MM.1S (cell line): ENCODE results near the gene ZNF580.

ENCODE experiments used
- DNase-seq: peaks from one replicate; pipeline ENCODE4 v3.0.0-alpha.2; 2015
- H2AFZ ChIP-seq: fragments of 300-600 bp; sonication (generic); 2 replicates; pipeline ENCODE4 v1.6.0; 2016; ENCODE audit warnings: antibody characterized with exemption, low read length
- H3F3A ChIP-seq: fragments of 300-600 bp; sonication (generic); 2 replicates; pipeline ENCODE4 v1.6.1; 2016; ENCODE audit warnings: mild to moderate bottlenecking, antibody characterized with exemption, low read length, moderate library complexity, mixed read lengths; ENCODE audit not compliant: insufficient read depth
- H3K27ac ChIP-seq: fragments of 300-600 bp; sonication (generic); 2 replicates; pipeline ENCODE4 v1.5.1; 2016; ENCODE audit warnings: mild to moderate bottlenecking, low read length
- H3K27me3 ChIP-seq: fragments of 300-600 bp; sonication (generic); replicated peaks from 2 replicates; pipeline ENCODE4 v1.6.0; 2016; ENCODE audit warnings: low read length; ENCODE audit not compliant: insufficient read depth
- H3K36me3 ChIP-seq: fragments of 300-600 bp; sonication (generic); replicated peaks from 2 replicates; pipeline ENCODE4 v1.6.1; 2016; ENCODE audit warnings: mild to moderate bottlenecking, low read length, mixed read lengths; ENCODE audit not compliant: insufficient read depth
- H3K4me1 ChIP-seq: fragments of 300-600 bp; sonication (generic); 2 replicates; pipeline ENCODE4 v1.6.1; 2016; ENCODE audit warnings: low read length, mixed read lengths
- H3K4me2 ChIP-seq: fragments of 300-600 bp; sonication (generic); 2 replicates; pipeline ENCODE4 v1.6.0; 2016; ENCODE audit warnings: low read depth, low read length
- H3K4me3 ChIP-seq: fragments of 300-600 bp; sonication (generic); 2 replicates; pipeline ENCODE4 v1.5.1; 2016; ENCODE audit warnings: low read length, mixed read lengths
- H3K79me2 ChIP-seq: fragments of 300-600 bp; sonication (generic); 2 replicates; pipeline ENCODE4 v1.6.1; 2016; ENCODE audit warnings: mixed run types, low read length, mixed read lengths
- H3K9ac ChIP-seq: fragments of 300-600 bp; sonication (generic); 2 replicates; pipeline ENCODE4 v1.6.1; 2016; ENCODE audit warnings: low read length, mixed read lengths
- H3K9me2 ChIP-seq: fragments of 300-600 bp; sonication (generic); replicated peaks from 2 replicates; pipeline ENCODE4 v1.6.1; 2016; ENCODE audit warnings: mild to moderate bottlenecking, low read length, mixed read lengths; ENCODE audit not compliant: insufficient read depth
- H3K9me3 ChIP-seq: fragments of 300-600 bp; sonication (generic); replicated peaks from 2 replicates; pipeline ENCODE4 v1.6.1; 2016; ENCODE audit warnings: mild to moderate bottlenecking, low read length, mixed read lengths; ENCODE audit not compliant: insufficient read depth
- H4K20me1 ChIP-seq: fragments of 300-600 bp; sonication (generic); 2 replicates; pipeline ENCODE4 v1.6.1; 2016; ENCODE audit warnings: mild to moderate bottlenecking, low read length, moderate library complexity, mixed read lengths; ENCODE audit not compliant: insufficient read depth
- EZH2 ChIP-seq: fragments of 300-600 bp; sonication (generic); optimal IDR thresholded peaks from 2 replicates; pipeline ENCODE3; 2017; ENCODE audit warnings: low read depth, mild to moderate bottlenecking, antibody characterized with exemption, low read length, mixed read lengths
- EZH2phosphoT487 ChIP-seq: fragments of 300-600 bp; sonication (generic); IDR thresholded peaks from 2 replicates; pipeline ENCODE4 v1.6.1; 2018; ENCODE audit warnings: antibody characterized with exemption, low read length
- TF ChIP-seq, protein P1 (sequence below): fragments of 300-600 bp; sonication (generic); IDR thresholded peaks from 2 replicates; pipeline ENCODE4 v1.5.1; 2016; ENCODE audit warnings: antibody characterized with exemption, low read length, mixed read lengths

The ZNF580 gene

DNA sequence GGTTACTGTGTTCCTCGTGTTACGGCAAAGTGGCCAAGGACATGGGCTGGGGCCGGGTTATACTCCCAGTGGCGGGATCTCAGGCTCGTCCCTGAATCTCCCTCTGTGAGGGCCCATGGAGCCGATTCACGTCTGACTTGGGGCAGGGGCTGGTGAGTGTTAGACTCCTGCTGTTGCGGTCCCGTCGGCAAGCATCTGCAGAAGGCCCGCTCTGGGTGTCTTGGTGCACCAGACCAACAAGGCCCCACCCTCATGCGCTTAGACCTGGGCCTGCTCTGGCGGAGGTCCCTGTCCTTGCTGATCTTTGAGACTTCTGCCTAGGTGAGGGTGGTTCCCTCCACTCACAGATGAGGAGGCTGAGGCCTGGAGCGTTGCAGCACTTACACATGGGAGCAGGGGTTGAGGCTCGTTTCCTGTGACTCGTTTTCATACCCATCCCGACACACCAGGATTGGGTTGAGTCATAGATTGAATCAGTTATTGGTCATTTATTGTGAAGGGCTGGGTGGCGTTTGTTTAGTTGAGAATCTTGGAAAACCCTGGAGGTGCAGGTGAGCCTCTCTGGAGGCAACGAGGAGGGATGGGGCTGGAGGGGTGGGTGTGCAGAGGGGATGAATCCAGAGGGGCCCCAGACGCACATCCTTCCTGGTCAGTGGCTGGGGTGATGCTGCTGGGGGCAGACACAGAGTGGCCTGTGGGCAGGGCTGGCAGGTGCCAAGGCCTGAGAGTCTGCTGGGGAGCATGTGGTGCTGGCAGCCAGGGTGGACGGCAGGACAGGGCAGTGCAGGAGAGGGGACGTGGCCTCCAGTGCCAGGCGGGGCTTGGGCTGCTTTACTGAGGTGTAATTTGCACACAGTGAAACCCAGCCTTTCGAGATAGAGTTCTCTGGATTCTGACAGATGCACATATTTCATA lies 38.8 kb downstream of the ZNF580 start:
- H2AFZ ChIP-seq, result no peak overlapping the region
- H3K9me2 ChIP-seq, result no peaks in the 10 kb centered on the region
- H3K9me3 ChIP-seq, result no peaks in the 10 kb centered on the region
- TF ChIP-seq EZH2 (no peak), EZH2phosphoT487 (no peak)
- TF ChIP-seq, protein P1, sequence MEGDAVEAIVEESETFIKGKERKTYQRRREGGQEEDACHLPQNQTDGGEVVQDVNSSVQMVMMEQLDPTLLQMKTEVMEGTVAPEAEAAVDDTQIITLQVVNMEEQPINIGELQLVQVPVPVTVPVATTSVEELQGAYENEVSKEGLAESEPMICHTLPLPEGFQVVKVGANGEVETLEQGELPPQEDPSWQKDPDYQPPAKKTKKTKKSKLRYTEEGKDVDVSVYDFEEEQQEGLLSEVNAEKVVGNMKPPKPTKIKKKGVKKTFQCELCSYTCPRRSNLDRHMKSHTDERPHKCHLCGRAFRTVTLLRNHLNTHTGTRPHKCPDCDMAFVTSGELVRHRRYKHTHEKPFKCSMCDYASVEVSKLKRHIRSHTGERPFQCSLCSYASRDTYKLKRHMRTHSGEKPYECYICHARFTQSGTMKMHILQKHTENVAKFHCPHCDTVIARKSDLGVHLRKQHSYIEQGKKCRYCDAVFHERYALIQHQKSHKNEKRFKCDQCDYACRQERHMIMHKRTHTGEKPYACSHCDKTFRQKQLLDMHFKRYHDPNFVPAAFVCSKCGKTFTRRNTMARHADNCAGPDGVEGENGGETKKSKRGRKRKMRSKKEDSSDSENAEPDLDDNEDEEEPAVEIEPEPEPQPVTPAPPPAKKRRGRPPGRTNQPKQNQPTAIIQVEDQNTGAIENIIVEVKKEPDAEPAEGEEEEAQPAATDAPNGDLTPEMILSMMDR, result no peak
- 0 out of 2 replicates have a peak, but pooled peaks cover 6% of the 10 kb centered on the region for H3K36me3 ChIP-seq
- peaks cover 27% of the 10 kb centered on the region for H3K4me1 ChIP-seq
- H3K4me3 ChIP-seq, result no peak overlapping the region
- DNase-seq, result no peak
- peaks cover 86% of the 10 kb centered on the region for H3K79me2 ChIP-seq
- no peaks in the 10 kb centered on the region for H4K20me1 ChIP-seq
- H3K9ac ChIP-seq, result no peak overlapping the region
- H3K27ac ChIP-seq, result no peak overlapping the region
- no peaks in the 10 kb centered on the region for H3K27me3 ChIP-seq
- H3F3A ChIP-seq, result peaks cover 21% of the 10 kb centered on the region; the same call in 1 of the 2 replicates
- H3K4me2 ChIP-seq, result no peak overlapping the region

DNA sequence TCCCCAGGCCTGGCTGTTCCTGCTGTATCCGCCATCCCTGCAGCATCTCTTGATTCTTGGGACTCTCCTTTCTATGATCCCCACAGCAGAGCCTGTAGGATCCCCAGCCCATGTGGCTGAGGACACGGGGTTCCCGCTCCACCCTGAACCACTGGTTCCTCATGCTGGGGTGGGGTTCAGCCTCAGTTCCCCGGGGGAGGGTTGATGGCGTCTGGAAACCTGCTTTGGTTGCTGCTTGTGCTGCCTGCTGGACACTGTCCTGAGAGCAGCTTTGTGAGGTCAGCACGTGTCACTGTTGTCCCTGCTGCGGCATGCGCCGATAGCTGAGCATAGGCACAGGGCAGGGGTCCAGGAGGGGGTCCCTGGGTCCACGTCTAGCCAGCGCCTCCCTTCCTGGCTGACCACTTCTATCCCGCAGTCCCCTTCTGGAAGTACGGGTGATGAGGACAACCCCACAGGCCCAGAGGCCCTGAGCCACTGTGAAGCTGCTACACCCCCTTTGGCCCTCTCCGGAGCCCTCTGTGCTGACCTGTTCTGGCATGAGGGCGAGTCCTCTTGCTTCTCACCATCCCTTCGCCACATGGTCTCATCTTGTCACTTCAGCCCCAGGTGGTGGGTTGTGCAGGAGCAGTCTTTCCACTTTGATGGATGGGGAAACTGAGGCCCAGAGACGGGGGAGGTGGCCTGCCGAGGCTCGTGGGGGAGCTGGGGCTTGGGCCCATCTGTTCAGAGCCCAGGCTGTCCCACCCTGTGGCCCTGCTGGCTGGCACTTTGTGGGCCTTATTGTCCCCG lies 39.7 kb downstream of the ZNF580 start:
- Histone ChIP-seq H3K4me3 (no peak overlapping the region), H3K9me3 (no peaks in the 10 kb centered on the region), H3K4me2 (no peak overlapping the region), H3K27ac (no peak overlapping the region), H3K27me3 (no peaks in the 10 kb centered on the region), H3K9me2 (no peaks in the 10 kb centered on the region), H3K9ac (no peak overlapping the region), H2AFZ (no peak overlapping the region), H3F3A (peaks cover 21% of the 10 kb centered on the region; the same call in 1 of the 2 replicates), H4K20me1 (no peaks in the 10 kb centered on the region), H3K4me1 (peaks cover 27% of the 10 kb centered on the region), H3K36me3 (0 out of 2 replicates have a peak, but pooled peaks cover 6% of the 10 kb centered on the region), H3K79me2 (peaks cover 93% of the 10 kb centered on the region)
- no peak for TF ChIP-seq EZH2
- no peak for TF ChIP-seq EZH2phosphoT487
- TF ChIP-seq, protein P1, result no peak
- no peak for DNase-seq

DNA sequence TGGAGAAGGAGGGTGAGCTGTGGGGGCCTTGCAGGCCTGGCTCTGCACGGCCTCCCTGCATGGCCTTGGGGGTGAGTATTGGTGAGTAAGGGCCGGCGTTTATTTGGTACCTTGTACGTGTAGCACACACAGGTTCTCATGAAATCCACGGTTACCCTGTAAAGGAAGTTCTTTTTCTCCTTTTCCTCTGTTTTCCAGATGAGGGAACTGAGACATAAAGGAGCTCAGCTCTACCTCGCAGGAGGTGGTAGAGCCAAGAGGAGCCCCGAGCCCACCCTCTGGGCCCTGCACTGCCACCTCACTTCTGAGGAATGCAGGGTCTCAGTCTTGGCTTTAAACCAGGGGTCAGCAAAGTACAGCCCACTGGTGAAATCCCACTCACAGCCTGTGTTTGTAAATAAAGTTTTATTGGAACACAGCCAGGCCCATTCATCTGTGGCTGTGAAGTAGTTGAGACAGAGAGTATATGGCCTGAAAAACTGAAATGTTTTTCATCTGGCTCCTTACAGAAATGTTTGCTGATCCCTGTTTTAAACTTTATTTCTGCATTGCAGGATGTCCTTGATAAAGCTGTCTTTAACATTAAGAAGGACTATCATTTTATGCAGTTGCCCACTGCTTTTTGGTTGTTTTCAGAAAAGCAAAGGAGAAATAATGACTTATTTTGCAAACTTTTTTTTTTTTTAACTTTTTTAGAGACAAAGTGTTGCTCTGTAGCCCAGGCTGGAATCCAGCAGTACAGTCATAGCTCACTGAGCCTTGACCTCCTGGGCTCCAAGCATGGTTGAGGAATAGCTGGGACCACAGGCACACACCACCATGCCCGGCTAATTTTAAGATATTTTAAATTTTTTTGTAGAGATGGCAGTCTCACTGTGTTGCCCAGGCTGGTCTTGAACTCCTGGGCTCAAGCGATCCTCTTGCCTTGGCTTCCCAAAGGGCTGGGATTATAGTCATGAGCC lies 40.6 kb downstream of the ZNF580 start:
- Histone ChIP-seq H3K9ac (no peak overlapping the region), H3K79me2 (peaks cover 93% of the 10 kb centered on the region), H3K4me2 (no peak overlapping the region), H3K36me3 (0 out of 2 replicates have a peak, but pooled peaks cover 6% of the 10 kb centered on the region), H2AFZ (no peak overlapping the region), H3K9me3 (no peaks in the 10 kb centered on the region), H3K27ac (no peak overlapping the region), H4K20me1 (no peaks in the 10 kb centered on the region), H3K27me3 (no peaks in the 10 kb centered on the region), H3K9me2 (no peaks in the 10 kb centered on the region), H3K4me1 (peaks cover 26% of the 10 kb centered on the region), H3K4me3 (no peak overlapping the region), H3F3A (peaks cover 16% of the 10 kb centered on the region; the same call in 1 of the 2 replicates)
- TF ChIP-seq EZH2phosphoT487, result no peak
- no peak for DNase-seq
